GM04504 (cell line): ENCODE data around the gene CD276.
"Not testable (repeated sequence)": the region's sequence is repeated elsewhere in the genome, so short reads cannot be mapped to it uniquely, and the experiment has no call there.

Source experiments
- DNase-seq: peaks from one replicate; pipeline ENCODE4 v3.0.0-alpha.2; 2012; ENCODE audit warnings: low read depth

The CD276 gene

GRCh38 chr15:73710321-73710720, 26.1 kb downstream of the CD276 start:
- no peak for DNase-seq

DNA sequence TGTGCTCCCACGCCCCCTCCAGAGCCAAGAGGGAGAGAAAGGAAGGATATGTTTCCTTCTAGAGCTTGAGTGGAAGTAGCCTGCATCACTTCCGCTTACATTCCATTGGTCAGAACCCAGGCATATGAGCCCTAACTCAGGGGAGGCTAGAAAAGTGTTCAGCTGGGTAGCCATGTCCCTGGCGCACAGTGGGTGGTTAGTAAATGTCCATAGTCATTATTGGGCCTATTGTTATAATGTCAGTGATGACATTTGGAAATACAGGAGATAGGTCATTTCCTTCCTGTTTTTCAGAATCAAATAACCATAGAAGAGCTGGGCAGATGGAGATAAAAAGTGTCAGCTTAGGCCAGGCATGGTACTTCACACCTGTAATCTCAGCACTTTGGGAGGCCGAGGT, 27.3 kb downstream of the CD276 start:
- no peak for DNase-seq

DNA sequence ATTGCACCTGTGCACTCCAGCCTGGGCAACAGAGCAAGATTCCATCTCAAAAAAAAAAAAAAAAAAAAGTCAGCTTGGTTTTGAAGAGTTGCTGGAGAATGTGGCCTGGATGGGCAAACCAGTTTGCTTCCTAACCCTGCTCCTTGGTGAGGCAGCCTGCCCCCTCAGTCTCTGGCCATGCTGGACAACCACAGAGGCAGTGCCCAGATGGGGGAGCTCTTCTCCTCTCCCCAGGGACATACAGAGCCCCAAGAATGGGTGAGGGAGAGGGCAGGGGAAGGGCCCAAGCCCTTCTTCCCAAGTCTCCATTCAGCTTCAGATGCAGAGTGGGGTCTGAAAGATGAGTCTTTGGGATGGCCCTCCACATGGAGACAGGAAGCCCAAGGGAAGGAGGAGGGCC, 27.9 kb downstream of the CD276 start:
- no peak for DNase-seq

- no peak for DNase-seq
Measured at GRCh38 chr15:73714695-73715301, 30.6 kb downstream of the CD276 start.

DNA sequence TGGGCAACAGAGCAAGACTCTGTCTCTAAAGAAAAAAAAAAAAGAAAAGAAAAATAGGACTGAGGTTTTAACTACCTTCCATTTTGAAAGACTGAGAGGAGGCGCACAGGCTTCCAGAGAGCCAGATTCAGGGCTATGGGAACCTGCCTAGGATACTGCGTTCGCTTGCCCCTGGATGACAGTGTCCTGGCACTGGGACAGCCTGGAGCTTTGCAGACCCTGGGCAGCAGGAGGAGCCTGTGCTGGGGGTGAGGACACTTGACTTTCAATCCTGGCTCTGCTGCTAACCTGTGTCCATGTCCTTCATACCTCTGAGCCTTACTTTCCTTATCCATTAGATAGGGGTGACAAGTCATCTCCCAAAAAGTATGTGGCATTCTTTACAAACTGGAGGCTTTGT, 31.2 kb downstream of the CD276 start:
- DNase-seq, result no peak

DNA sequence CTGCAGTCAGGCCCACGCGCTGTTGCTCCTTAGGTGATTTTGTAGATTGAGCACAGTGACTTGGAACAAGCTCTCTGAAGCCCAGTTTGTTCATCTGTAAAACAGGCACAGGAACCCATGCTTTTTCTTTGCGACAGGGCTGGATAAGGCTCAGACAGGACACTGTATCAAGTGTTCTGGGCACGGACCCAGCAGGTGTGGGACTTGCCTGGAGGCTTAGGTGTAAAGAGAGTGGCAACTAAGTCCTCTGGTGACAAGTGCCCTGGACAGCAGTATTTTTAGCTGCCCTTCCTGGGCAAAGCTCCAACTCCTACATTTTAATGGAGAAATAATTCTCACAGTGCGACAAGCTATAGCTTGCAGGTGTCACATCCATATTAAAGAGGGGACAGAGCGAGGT, 32.2 kb downstream of the CD276 start:
- no peak for DNase-seq

DNA sequence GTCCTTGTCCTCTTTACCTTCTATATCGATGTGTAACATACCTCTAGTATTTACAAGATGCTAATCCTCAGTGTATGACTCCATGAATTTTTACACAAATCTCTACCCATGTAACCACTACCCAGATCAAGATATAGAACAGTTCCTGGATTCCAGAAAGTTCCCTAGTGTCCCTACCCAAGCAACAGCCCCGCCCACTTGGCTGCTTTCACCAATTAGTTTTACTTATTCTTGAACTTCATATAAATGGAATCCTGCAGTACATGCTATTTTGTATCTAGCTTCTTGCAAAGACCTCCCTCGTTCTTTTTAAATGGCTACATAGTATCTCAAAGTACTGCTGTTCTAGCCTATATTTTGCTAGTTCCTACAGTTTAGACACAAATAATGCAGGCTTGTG, 33.0 kb downstream of the CD276 start:
- DNase-seq, result no peak

- no peak for DNase-seq
Measured at GRCh38 chr15:73717802-73718201, 33.6 kb downstream of the CD276 start.

GRCh38 chr15:73718694-73719093, 34.5 kb downstream of the CD276 start:
- DNase-seq, result no peak

DNA sequence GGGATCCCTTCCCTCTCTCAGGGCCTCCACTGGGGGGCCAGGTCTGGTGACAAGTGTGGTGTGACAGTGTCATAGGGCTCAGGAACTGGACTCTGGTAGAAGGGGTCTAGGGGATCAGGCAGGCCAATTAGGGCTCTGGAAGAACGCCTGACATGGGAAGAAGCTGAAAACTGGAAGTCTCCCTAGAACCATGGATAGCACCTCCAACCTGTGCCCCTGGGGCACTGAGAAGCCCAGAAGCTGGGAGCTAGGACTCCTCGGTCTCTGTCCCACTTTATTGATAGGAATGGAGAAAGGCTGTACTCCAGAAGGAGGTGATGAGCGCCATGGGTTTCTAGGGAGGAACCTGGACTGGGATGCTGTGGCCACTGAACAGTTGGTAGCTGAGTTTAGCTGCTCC, 38.2 kb downstream of the CD276 start:
- DNase-seq, result no peak

- DNase-seq, result no peak
Measured at GRCh38 chr15:73723191-73723590, 39.0 kb downstream of the CD276 start.

GRCh38 chr15:73724212-73724611, 40.0 kb downstream of the CD276 start:
- no peak for DNase-seq

- DNase-seq, result peak; percentile 58
Measured at GRCh38 chr15:73727330-73727976, 43.3 kb downstream of the CD276 start.

- DNase-seq, result not testable (repeated sequence)
Measured at GRCh38 chr15:73732051-73732450, 47.9 kb downstream of the CD276 start.

DNA sequence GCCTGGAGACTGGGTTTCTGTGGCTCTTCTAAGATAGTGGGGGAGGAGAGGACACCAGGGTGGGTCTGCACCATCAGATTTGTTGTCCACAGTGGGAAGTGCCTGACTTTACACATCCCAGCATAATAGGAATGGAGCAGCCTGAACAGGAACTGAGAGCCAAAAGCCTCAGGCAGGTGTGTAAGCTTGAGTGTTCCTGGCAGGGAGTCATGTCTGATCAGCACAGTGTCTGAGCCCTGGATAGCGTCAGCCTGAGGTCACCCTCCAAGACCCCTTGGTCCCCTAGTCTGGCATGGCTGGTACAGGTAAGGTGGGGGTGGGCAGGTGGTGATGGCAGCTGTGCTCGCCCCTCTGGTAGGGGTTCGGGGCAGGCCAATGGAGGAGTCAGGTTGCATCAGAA, 48.7 kb downstream of the CD276 start:
- DNase-seq, result no peak

- DNase-seq, result no peak
Measured at GRCh38 chr15:73737535-73737934, 53.4 kb downstream of the CD276 start.

GRCh38 chr15:73740152-73741048, 56.2 kb downstream of the CD276 start:
- no peak for DNase-seq

DNA sequence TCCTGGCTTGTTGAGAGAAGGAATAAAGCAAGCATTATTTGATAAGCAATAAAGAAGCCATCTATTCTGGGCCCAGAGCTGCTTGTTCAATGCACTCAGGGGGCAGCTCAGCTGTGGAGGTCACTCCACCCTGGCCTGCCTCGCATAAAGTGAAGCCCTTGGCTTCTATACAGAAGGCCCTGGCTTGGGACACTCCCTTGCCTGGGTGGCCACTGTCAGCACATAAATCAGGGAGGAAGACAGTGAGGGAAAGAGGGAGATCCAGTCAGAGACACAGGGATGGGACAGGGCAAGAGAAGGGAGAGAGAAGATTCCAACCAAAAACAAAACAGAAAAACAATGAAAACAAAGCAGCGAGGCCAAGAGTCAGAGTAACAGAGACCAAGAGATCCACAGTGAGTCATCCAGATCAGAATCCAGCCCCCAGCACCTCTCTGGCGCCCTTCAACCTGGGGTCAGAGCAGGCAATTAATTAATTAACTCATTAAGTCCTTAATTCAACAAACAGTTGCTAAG, 57.2 kb downstream of the CD276 start:
- DNase-seq, result no peak

DNA sequence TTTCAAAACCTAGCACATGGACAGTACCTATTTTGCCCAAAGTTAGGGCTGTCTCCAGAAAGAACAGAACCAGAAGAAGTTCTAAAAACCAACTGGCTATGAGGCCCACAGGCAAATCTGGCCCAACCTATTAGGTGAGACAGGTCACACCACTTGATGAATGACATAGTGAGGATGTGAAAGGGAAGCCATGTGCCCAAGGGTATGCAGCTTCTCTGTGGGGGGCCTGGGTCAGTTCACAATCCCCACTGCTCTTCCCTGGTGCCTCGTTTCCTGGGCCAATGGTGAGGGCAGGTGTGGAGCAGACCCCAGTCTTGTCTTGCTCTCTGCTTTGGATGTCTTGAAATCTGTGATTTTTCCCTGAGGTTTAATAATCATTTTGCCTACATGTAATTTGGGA, 60.1 kb downstream of the CD276 start:
- no peak for DNase-seq

DNA sequence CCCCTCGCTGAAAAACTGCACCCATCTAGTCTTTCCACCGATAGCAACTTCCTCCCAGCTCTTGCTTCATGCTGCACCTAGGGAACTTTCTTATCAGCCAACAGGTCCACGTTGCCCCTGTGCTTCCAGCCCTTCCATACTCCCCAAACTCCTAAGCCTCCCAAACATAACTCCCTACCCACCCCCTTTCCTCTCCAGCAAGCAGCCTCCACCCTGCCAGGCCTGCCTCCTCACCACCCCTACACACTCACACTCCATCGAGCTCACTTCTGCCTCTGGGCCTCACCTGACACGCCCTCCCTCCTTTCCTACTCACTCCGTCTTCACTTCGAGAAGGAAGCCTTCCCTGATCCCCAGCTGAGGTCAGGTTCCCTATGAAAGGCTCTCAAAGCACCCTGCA, 60.9 kb downstream of the CD276 start:
- no peak for DNase-seq

GRCh38 chr15:73746261-73746660, 62.1 kb downstream of the CD276 start:
- no peak for DNase-seq

- peak; percentile 36 for DNase-seq
Measured at GRCh38 chr15:73746883-73747282, 62.7 kb downstream of the CD276 start.
